ENCODE results near the gene CSNK2A3.
"Not testable (repeated sequence)": the region's sequence is repeated elsewhere in the genome, so short reads cannot be mapped to it uniquely, and the experiment has no call there.

The CSNK2A3 gene

GRCh38 chr11:11378184-11378940 is 25.3 kb upstream of the CSNK2A3 start:
- no peak for DNase-seq

- DNase-seq = no peak
These were observed 21.5 kb upstream of the CSNK2A3 start for GRCh38 chr11:11374358-11375148.

- DNase-seq = no peak
These were observed 20.9 kb upstream of the CSNK2A3 start for GRCh38 chr11:11373934-11374333.

GRCh38 chr11:11372461-11372860 is 19.4 kb upstream of the CSNK2A3 start:
- no peak for DNase-seq

GRCh38 chr11:11370962-11371303 is 17.9 kb upstream of the CSNK2A3 start:
- DNase-seq = no peak

GRCh38 chr11:11370255-11370961 is 17.4 kb upstream of the CSNK2A3 start:
- DNase-seq = no peak

- DNase-seq = no peak
These were observed 13.7 kb upstream of the CSNK2A3 start for GRCh38 chr11:11366793-11367192.

- DNase-seq = no peak
These were observed 10.6 kb upstream of the CSNK2A3 start for GRCh38 chr11:11363674-11364073.

GRCh38 chr11:11359611-11360010 is 6.6 kb upstream of the CSNK2A3 start:
- no peak for DNase-seq

- no peak for DNase-seq
These were observed 3.8 kb upstream of the CSNK2A3 start for GRCh38 chr11:11356842-11357241.

- DNase-seq = not testable (repeated sequence)
These were observed 1.2 kb downstream of the CSNK2A3 start for GRCh38 chr11:11351851-11352250.

GRCh38 chr11:11351042-11351586 is 1.9 kb downstream of the CSNK2A3 start:
- DNase-seq = no peak

GRCh38 chr11:11349870-11350337 is 3.1 kb downstream of the CSNK2A3 start:
- DNase-seq = no peak

GRCh38 chr11:11349106-11349825 is 3.8 kb downstream of the CSNK2A3 start:
- no peak for DNase-seq

GRCh38 chr11:11348303-11348702 is 4.7 kb downstream of the CSNK2A3 start:
- no peak for DNase-seq

GRCh38 chr11:11347592-11347991 is 5.5 kb downstream of the CSNK2A3 start:
- no peak for DNase-seq

- DNase-seq = no peak
These were observed 6.7 kb downstream of the CSNK2A3 start for GRCh38 chr11:11346303-11346702.

- DNase-seq = no peak
These were observed 8.0 kb downstream of the CSNK2A3 start for GRCh38 chr11:11345099-11345498.

- DNase-seq = no peak
These were observed 9.0 kb downstream of the CSNK2A3 start for GRCh38 chr11:11344045-11344444.

GRCh38 chr11:11338304-11338703 is 14.7 kb downstream of the CSNK2A3 start:
- no peak for DNase-seq

- no peak for DNase-seq
These were observed 16.4 kb downstream of the CSNK2A3 start for GRCh38 chr11:11336664-11337063.

GRCh38 chr11:11335043-11335442 is 18.0 kb downstream of the CSNK2A3 start:
- no peak for DNase-seq

- no peak for DNase-seq
These were observed 18.4 kb downstream of the CSNK2A3 start for GRCh38 chr11:11334607-11335006.

Measured in stimulated activated CD4-positive, alpha-beta T cell treated with anti-CD3 and anti-CD28 coated beads, Interleukin-2, amount 100 ng/mL, for 24 hours (primary cell).